Hepatic stellate cell (primary cell): ENCODE results near the gene TNFAIP8.
A peak's percentile ranks its signal among the peaks of the same experiment; 100 is the strongest.

Experiments used
- DNase-seq: peaks from one replicate; pipeline ENCODE4 v3.0.0; 2011; ENCODE audit warnings: low spot score

Gene TNFAIP8

DNA sequence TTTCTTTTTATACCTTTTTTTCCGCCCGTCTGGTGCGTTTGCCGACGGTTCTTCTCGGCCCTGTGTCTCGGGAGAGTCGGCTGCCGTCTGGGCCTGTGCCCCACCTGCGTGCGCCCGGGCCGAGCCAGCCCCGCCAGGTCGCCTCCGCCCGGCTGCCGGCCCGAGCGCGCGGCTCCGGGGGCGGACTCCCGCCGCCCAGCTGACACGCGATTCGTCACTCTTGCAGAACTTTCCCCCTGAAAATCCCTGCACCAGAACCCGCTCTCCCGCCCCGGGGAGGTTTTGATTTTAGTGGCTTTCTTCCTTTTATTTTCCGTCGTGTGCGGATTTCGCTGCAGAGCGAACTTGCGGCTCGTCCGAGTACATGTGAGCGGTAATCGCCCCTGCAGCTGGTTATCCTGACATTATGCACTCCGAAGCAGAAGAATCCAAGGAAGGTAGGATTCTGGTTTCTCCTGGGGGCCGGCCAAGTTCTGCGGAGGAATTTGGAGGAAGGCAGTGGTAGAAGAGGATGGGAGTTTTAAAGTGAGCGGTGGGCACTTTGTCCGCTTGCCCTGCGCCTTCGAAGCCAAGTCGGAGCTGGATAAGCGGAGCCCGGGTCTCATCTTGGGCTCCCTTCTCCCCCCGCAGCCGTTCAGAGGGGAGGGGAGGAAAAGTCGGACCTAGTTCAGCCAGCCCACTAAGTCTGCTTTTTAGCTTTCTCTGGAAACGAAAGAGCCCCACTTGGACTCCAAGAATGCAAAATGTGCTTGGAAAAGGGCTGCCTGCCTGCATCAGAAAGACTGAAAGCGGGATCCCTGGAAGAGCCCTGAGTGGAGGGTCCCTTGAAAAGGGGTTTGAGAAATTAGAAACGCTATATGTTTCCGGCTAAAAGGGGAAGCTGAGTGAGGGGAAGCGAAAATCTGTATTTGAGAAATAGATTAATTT is at the start of gene TNFAIP8:
Gene TNFAIP8, plus strand, starts transcription at position 335 of the 927 bp plus-strand sequence. Its CDS starts 72 bp downstream, at position 407.
- peak; percentile 60 for DNase-seq

DNA sequence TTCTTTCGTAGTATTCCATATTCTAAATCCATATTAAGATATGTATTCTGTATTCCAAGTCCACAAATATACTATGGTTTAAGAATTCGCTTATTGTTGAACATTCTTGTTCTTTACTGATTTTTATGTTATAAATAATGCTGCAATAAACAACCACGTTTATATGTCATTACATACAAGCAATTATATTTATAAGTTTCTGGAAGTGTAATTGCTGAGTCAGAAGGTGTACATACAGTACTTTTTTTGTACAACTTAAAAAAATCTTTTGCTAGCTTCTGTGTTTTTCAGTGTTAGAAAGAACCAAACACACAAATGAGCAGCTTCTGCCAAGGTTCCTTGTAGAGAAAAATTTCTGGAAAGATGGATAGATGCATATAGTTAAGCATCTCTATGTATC is 48.6 kb upstream of the TNFAIP8 start:
- DNase-seq: no peak

DNA sequence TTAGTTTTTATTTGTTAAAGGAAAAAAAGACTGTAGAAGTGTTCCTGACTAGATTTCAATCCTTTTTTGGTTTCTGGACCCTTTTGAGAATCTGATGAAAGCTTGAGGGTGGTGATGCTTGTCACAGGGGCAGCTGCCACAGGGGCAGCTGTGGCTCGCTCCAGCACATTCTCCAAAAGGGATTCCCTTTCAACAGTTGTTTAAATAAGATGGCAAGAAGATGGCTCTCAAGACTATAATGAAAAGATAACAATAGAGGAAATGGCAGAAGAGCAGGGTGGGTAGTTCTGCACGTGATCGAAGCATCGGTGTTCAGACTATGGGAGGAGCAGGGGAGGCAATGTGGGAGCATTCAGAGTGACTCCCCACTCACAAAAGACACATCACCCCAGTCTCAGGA is 46.5 kb upstream of the TNFAIP8 start:
- DNase-seq: no peak

DNA sequence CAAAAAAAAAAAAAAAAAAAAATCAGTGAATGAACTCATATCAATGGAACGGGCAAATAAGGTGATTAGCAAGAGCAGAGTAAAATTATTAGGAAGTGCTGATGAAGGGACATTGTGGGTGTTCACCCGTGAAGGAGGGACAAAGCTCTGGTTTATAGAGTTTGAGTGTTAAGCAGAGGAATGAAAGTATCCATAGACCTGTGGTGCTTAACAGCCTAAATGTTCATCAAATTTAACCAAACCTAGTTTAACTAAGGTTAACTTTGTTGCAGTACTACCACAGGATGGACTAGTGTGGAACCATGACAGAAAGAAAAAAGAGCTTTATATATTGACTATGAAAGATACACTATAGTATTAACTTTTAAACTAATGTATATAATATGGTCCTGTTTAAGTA is 44.1 kb upstream of the TNFAIP8 start:
- DNase-seq: no peak

DNA sequence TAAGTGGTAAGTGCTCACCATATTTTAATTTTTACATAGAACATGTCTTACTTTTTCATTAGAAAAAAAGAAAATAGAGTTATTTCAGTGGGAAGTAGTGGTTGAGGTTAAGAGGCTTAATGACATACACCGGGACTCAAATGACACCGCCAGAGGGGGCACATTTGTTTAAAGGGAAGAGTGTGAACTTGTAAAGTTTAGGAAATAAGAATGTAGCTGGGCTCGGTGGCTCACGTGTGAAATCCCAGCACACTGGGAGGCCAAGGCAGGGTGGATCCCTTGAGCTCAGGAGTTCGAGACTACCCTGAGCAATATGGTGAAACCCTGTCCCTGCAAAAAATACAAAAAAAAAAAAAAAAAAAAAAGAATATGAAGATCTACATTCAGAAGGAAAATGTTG is 43.4 kb upstream of the TNFAIP8 start:
- DNase-seq: no peak

DNA sequence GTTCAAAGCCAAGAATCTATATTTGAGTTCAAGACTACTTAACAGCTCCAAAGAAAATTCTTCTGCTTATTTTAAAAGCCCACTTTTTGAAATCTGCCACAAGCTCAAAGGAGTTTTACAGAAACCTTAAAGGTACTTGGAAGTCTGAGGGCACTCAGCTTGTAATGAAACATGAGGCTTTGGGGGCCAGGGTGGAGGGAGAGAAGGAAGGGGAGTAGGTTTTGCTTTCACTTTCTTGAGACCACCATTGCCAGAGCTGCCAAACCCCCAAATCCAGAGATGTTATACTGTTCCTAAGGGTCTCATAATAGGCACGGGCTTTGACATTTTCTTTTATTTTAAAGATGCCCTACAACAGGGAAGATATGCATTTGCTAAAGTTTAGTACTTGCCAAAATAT is 42.6 kb upstream of the TNFAIP8 start:
- no peak for DNase-seq

DNA sequence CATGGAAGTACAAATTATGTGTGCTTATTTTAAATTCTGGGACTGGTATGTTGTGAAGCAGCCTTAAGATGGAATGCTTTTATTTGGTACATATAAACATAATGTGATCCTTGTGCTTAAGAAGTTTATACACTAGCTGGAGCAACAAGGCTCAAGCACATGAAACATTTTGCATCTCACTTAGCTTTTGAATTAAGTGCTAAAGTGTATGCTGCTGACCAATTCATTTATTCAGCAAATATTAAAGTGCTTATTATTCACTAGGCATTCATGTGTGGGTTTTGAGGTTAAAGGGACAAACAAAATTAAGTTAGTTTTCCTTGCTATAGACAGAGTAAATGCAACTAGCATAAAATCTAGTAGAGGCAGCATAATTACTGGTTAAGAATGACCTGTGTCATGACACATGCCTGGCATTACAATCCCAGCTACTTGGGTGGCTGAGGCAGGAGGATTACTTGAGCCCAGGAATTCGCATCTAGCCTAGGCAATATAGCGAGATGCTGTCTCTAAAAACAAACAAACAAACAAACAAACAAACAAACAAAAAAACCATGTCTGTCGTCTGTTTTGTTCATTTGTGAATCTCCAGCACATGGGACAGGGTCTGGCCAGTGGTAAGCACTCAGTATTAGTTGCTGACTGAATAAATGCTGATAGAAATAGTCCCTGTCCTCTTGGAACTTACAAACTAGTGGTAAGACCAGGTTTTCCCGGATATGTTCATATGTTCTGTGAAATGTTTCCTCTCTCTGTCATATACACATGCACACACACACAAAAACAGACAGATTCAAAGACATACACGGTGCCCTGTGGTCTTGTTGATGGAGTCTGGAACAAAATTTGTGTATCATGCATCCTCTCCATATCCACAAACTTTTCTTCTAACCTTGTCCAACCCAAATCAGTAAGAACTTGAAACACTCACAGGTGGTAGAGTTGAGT is 41.9 kb upstream of the TNFAIP8 start:
- DNase-seq: no peak

DNA sequence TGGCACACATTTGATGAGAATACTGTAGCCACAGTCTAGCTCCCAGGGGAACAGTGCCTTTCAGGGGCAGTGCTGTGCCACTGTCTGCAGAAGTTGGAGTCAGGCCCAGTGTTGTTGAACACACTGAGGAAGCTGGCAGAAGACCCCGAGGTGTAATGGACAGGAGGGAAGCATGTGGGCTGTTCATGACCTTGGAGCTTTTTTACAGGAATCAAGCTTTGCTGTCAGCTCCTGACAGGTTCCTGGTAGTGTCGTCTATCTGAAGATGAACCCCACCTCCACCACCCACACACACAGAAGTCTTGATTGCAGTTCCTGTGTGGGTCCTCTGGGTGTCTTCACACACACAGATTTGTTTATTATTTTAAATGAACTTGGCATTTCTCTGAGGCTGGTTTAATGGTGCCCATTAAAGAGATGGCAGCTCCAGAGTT is 40.3 kb upstream of the TNFAIP8 start:
- no peak for DNase-seq

DNA sequence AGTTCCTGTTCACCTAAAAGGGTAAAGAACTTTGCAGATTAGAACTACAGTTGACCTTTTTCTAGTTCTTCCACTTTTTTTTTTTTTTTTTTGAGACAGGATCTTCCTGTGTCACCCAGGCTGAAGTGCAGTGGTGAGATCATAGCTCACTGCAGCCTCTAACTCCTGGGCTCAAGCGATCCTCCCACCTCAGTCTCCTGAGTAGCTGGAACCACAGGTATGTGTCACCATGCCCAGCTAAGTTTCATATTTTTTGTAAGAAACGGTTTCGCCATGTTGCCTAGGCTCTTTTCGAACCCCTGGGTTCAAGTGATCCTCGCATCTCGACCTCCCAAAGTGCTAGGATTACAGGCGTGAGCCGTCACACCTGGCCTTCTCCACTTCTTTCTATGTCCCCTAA is 39.7 kb upstream of the TNFAIP8 start:
- DNase-seq: no peak

DNA sequence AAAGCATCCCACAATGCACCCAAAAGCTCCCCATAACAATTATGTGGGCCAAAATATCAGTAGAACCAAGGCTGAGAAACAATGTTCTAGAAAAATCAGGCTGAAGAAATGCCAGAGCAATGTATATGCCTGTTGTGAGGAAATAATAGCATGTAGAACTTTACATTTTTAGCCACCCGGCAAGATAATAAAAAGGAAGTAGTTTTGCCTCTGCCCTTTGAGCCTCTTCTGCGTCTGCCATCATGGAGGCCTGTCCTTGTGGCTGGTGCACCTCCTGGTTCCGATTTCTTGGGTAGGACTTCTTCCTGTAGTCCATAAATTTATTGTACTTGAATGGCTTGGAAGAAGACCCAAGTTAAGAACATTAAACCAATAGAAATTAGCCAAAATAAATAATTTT is 38.9 kb upstream of the TNFAIP8 start:
- DNase-seq: no peak

DNA sequence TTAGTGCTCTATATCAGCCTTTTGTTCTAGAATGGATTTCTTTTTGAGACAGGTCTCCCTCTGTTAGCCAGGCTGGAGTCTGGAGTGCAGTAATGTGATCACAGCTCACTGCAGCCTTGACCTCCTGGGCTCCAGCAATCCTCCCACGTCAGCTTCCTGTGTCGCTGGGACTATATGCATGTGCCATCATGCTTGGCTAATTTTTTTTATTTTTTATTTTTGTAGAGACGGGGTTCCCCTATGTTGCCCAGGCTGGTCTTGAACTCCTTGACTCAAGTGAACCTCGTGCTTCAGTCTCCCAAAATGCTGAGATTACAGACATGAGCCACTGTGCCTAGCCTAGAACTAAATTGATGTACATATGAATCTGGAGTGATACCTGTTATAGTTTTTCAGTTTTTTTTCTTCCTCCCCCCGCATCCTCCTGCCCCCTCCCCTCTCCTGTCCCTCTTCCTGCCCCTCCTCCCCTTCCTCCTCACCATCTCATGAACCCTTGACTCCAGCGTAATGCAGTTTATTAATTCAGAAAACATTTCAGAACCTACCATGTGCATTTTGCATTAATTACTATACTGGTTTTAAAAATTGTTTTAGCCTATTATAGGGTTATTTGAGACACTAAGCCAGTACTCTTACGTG is 37.4 kb upstream of the TNFAIP8 start:
- DNase-seq: no peak

DNA sequence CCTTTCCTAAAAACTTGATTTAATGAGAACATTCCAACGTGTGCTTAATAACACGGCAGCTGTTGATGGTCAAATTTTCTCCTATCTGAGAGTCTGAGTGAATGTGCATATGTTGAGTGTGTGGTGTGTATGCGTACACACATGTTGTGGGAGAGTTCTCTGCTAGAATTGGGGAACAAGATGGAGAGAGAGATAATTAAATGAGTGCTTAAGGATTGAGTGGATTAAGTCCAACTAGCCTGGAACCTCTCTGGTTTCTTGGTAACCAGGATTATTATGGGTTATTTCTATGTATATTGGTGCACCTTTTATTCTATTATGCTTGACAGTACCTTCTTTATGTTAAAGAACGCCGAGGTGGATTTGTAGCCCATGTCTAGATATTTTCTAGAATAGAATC is 36.4 kb upstream of the TNFAIP8 start:
- DNase-seq: no peak

DNA sequence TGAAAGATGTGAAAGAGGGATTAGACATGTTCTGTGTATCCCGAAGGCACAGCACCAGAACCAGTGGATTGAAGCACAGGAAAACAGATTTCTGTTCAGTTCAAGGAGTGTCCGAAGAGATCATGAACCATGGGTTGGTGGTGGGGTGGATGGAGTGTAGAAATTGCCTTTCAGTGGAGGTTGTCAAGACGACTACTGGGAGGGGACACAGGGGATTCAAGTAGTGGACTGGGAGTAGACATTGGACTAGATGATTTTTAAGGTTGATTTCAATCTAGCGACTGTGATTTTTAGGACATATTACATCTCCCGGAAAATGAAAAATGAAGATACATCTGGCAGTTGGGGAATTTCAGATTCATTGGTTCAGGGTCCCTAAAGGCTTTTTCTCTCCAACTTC is 35.9 kb upstream of the TNFAIP8 start:
- DNase-seq: no peak

DNA sequence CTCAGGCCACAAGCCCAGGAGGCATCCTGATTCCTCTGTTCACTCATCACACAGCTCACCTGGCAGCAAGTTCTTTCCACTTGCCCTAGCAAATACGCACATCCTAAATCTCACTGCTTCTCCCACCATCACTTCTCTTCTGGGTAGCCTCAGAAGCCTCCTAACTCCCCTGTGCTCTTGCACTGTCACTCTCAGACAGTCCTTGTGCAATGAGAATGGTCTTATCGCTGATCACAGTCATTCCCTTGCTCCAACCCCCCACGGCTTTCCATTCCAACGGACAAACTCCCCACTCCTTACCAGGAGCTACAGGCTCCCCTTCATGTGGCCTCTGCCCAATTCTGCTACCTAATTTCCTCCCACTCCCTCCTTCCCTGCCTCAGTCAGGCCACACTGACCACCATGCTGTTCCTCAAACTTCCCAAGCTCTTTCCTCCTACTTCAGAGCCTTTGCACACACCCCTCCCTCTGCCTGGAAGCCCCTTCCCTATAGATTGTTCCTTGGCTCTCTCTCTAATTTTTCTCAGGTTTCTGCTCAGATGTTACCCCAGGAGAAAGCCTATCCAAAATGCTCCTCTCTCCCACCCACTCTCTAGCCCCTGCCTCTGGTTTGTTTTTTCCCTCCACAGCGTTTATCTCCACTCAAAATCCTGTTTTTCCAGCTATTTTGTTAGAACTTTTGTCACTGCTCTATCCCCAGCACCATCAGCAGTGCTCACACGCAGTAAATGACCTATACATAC is 34.1 kb upstream of the TNFAIP8 start:
- no peak for DNase-seq

DNA sequence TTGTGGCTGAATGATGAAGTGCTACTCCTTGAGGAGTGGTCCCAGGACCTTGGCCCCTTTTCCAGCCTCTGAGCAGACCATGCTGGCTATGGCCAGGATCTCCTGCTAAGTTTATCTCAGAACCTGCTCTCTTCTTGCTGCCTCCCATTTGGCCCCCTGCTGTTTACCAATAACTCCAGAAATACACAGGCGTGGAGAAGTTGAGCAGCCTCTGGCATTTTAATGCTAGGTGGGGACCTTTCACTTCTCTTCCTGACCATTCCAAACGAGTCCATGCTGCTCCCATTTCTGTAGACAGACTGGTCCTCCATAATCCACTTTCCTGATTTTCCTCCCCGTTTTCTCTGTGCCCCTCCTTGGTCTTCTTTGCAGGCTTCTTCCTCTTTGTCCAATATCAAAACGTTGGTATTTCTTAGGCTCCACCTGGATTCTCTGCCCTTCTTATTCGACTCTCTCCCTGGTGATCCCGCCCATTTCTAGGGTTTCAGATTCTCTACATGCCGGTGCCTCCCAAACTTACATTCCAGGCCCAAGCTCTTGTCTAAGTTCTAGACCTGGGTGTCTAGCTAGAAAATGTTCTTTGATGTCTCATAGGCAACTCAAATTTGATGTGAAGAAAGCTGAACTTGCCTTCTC is 33.4 kb upstream of the TNFAIP8 start:
- no peak for DNase-seq

DNA sequence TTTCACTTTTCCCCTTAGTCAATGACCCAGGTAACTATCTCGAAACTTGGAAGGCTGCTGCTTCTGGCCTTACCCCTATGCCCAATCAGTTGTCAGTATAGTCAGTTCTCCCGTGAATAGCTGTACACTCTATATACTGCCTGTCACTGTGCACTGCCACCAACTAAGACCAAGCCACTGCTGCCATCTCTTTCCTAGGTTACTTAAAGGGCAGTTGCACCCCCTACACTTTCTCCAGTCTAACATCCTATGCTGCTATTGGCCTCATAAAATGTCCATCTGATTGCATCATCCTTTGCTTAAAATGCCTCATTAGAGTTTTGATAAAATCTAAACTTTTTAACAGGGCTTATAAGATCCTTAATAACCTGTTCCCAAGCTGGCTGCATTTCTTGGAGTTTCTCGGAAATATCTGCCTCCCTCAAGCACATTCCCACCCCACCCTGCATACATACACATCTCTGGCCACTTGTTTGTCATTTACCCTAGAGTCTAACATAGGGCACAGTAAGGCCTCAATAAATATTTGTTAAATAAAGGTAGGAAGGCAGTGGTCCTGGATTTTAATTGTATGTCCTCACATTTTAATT is 32.8 kb upstream of the TNFAIP8 start:
- no peak for DNase-seq

DNA sequence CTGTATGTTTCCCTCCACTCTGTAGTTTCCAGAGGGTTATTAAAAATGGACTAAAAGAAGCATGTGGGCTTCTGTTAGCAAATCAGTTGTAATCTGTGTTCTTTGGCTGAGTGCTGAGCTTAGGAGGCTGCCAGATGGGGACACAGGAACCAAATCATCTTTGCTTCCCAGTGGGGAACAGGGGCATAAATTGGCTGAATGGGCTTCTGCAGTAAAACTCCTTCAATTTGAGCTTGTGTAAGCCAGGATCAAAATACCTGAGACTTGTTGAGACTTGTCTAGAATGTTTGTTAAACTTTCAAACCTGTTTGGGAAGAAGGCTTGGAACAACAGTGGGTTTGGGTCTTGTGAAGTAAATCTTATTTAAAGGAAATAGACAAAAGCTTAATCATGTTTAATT is 32.2 kb upstream of the TNFAIP8 start:
- DNase-seq: no peak

DNA sequence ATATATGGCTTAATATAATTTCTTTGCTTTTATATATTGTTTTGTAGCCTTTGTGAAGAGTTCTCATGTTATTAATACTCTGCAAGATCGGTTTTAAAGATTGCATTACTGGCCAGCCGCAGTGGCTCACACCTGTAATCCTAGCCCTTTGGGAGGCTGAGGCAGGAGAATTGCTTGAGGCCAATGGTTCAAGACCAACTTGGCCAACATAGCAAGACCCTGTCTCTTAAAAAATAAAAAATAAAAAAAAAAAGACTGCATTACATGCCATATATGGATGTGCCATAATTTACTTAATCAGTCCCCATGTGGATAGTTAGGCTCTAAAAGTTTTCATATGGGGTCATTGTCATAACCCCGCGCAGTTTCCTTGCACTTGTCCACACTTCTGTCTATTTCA is 31.0 kb upstream of the TNFAIP8 start:
- no peak for DNase-seq

DNA sequence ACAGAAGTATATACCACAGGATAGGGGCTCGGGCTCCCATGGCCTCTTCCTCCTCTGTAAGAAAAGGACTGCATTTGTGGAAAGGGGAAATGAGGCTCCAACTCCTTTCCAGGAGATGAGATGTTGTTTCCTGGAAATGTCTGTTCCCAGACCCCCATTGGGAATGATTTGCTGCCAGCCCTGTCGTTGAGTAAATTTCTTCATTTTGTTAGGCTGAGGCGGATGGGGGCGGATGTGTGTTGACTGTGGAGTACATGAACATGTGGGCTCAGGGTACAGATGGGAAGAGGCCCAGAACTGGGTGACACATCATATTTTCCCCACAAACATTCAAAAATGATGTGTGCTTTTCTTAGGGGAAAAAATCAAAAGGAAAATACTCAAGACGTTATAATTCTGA is 28.8 kb upstream of the TNFAIP8 start:
- no peak for DNase-seq

DNA sequence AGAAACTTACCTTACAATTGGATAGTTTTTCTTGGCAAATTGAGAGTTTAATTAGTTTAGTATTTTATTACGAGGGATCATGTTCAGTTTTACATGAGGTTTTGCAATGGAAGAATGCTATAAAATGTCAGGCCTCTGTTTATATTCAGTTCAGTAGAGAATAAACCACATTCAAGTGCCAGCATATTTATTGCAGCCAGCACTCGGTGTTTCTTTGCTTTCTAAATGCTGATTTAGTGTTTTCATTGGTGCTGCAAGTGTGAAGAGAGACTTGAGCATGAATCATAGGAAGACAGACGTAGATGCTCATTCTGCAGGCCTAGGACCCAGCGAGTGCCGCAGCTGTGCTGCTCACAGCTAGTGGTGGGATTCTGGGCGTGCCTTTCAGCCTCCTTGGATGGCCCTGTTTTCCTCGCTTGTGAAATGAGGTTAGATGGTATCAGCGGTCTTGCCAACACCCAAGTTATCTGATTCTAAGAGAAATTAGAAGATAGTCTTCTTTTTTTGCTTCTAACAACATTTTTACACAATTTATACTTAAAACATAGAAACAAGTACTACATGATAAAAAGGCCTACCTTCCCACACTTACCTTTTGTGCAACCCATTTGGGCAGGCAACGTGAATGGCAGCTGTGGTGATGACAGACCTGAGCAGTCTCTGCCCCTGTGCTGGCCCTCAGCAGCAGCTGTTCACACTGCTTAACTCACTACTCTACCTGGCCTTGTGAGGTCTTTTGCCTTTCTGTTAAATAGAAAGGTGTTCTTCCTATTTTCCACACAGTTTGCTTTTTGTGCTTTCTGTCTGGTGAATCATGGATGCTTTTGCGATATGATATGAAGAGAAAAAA is 26.8 kb upstream of the TNFAIP8 start:
- no peak for DNase-seq
